ENCODE measurements around the gene NUMA1.

DNA sequence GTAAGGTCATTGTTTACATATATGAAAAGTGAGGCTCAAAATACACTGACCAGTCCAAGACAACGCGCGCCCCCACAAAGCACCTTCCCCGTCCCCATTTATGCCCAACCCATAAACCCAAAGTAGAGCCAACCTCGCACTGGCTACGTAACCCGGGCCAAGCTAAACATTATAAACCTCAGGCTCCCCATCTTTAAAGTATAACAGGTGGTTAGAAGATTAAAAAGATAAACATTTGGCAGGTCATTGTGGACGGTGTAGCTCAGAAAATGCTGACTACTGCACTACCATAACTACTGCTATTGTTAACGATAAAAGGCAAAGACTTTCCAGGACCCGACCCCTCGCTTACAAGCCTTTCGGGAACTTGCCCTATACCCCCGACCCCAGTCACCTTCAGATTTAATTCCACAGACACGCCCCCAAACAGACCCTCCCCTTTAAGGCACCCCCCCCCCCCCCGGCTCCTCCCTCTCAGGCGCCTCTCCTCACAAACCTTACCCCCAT, 470 bp downstream of the NUMA1 start:
- TF ChIP-seq CTCF (IDR thresholded peaks at IDR 0.05) = no peak
- TF ChIP-seq POLR2A (IDR thresholded peaks at IDR 0.05) = no peak

Measured in tibial nerve (tissue), 3 donors.